Endothelial cell of umbilical vein (primary cell): ENCODE data around the gene CERCAM.

ENCODE experiments used
- CTCF ChIP-seq, 2 donors: IDR thresholded peaks; 1 replicate in 1 of 2; 2 replicates in 1 of 2; pipeline ENCODE4 v1.5.1; 2011; ENCODE audit warnings: low read length in 2 of 2, mild to moderate bottlenecking in 2 of 2, moderate library complexity in 2 of 2, control low read depth in 1 of 2, inconsistent platforms in 1 of 2, low read depth in 1 of 2; ENCODE audit not compliant: insufficient read depth in 1 of 2; ENCODE audit errors: extremely low read depth in 1 of 2
- EZH2 ChIP-seq: IDR thresholded peaks from 2 replicates; pipeline ENCODE4 v1.6.1; 2012; ENCODE audit warnings: borderline replicate concordance, low read depth, mild to moderate bottlenecking, moderate library complexity, low read length, inconsistent platforms; ENCODE audit not compliant: severe bottlenecking
- MAX ChIP-seq: IDR thresholded peaks from 2 replicates; pipeline ENCODE4 v1.6.1; 2011; ENCODE audit not compliant: insufficient read depth, insufficient read length

GRCh38 chr9:128371630-128372117 lies 49.0 kb upstream of the CERCAM start:
- TF ChIP-seq CTCF (IDR thresholded peaks at IDR 0.05; ENCODE audit: extremely low read depth in 1 of 2, insufficient read depth in 1 of 2, low read depth in 1 of 2, low read length in 2 of 2) = no peak
- TF ChIP-seq MAX = no peak
- no peak for TF ChIP-seq EZH2
